ENCODE measurements around the gene KCTD3.

The KCTD3 gene

GRCh38 chr1:215557992-215558626 is 9.0 kb upstream of the KCTD3 start:
- no peak for FAIRE-seq

GRCh38 chr1:215567491-215568298 is 591 bp downstream of the KCTD3 start:
- FAIRE-seq = no peak

GRCh38 chr1:215568299-215568692 is 1.2 kb downstream of the KCTD3 start:
- FAIRE-seq = peak; percentile 36

GRCh38 chr1:215569986-215570824 is 3.1 kb downstream of the KCTD3 start:
- no peak for FAIRE-seq

GRCh38 chr1:215581896-215582295 is 14.8 kb downstream of the KCTD3 start:
- no peak for FAIRE-seq

GRCh38 chr1:215583185-215583749 is 16.2 kb downstream of the KCTD3 start:
- FAIRE-seq = no peak

- no peak for FAIRE-seq
Measured at GRCh38 chr1:215584389-215584788, 17.3 kb downstream of the KCTD3 start.

- FAIRE-seq = peak; percentile 33
Measured at GRCh38 chr1:215589650-215590435, 22.7 kb downstream of the KCTD3 start.

- FAIRE-seq = no peak
Measured at GRCh38 chr1:215590779-215591491, 23.8 kb downstream of the KCTD3 start.

- FAIRE-seq = peak; percentile 82
Measured at GRCh38 chr1:215594640-215595039, 27.5 kb downstream of the KCTD3 start.

GRCh38 chr1:215595231-215595630 is 28.1 kb downstream of the KCTD3 start:
- FAIRE-seq = peak; percentile 13

GRCh38 chr1:215597961-215598360 is 30.9 kb downstream of the KCTD3 start:
- no peak for FAIRE-seq

GRCh38 chr1:215599418-215600074 is 32.4 kb downstream of the KCTD3 start:
- FAIRE-seq = no peak

- peak; percentile 60 for FAIRE-seq
Measured at GRCh38 chr1:215600258-215600792, 33.2 kb downstream of the KCTD3 start.

GRCh38 chr1:215600867-215601266 is 33.8 kb downstream of the KCTD3 start:
- no peak for FAIRE-seq

GRCh38 chr1:215601276-215601675 is 34.2 kb downstream of the KCTD3 start:
- FAIRE-seq = peak; percentile 43

GRCh38 chr1:215603319-215603718 is 36.2 kb downstream of the KCTD3 start:
- no peak for FAIRE-seq

GRCh38 chr1:215605011-215605621 is 38.0 kb downstream of the KCTD3 start:
- FAIRE-seq = no peak

- FAIRE-seq = no peak
Measured at GRCh38 chr1:215606036-215606435, 38.9 kb downstream of the KCTD3 start.

GRCh38 chr1:215606564-215607168 is 39.6 kb downstream of the KCTD3 start:
- FAIRE-seq = no peak

All from islet of Langerhans (tissue), 1 donor.